ENCODE results near the gene APBA2. TPM values are rescaled to one million over a fixed set of nuclear protein-coding genes. Genes with fewer than 3 reads are reported as not detected.
A peak's percentile ranks its signal among the peaks of the same experiment; 100 is the strongest.
"Not testable (repeated sequence)": the region's sequence is repeated elsewhere in the genome, so short reads cannot be mapped to it uniquely, and the experiment has no call there.

APBA2 gene
- total RNA-seq, 1 donor from 2014 or later = 25.2 TPM

GRCh38 chr15:29034593-29035335 lies 149.0 kb downstream of the APBA2 start:
- no peak for DNase-seq (ENCODE audit: low read depth in 2 of 2)

- DNase-seq (ENCODE audit: low read depth in 2 of 2) = no peak
Measured at GRCh38 chr15:29035336-29036285, 149.8 kb downstream of the APBA2 start.

- DNase-seq (ENCODE audit: low read depth in 2 of 2) = peak; percentile 12 to 27
Measured at GRCh38 chr15:29037997-29038705, 152.4 kb downstream of the APBA2 start.

DNA sequence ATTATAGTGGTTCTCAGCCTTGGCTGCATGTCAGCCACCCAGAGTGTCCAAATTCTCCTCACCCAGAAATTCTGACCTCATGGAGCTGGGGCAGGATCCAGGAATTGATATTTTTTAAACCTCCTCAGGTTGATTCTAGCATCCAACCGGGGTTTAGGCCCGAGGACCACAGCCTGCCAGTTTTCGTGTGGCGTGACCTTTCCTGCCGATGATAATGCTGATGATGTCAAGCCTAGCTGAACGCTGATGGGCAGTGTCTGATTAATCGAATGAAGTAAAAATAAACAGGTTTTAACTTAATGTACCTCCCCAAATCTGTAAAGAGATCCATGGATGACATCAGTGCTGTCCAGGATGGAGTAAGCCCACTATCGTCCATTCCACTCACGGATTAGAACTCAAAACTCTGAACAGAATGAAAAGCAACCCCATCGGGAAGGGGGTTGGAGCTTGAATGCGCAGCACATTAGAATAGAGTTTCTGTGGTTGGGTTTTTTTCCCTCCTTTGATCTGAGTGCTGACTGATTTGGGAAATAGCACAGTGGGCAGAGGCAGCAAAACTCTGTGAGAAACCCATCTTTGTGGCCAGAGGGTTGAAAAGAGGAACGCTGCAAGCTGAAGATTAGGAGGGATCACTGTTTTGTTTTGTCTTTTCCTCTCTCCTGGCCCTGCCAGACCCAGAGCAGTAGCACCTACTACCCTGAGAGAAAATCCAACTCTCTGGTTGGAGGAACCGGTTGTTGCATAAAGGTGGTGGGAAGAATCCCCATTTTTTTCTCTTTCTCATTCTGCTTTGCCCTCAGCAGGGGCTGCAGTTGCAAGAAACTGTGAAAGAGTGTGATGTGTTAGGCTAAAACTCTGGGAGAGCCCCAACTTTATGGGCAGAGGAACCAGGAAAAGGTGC lies 153.9 kb downstream of the APBA2 start:
- DNase-seq (ENCODE audit: low read depth in 2 of 2) = no peak

DNA sequence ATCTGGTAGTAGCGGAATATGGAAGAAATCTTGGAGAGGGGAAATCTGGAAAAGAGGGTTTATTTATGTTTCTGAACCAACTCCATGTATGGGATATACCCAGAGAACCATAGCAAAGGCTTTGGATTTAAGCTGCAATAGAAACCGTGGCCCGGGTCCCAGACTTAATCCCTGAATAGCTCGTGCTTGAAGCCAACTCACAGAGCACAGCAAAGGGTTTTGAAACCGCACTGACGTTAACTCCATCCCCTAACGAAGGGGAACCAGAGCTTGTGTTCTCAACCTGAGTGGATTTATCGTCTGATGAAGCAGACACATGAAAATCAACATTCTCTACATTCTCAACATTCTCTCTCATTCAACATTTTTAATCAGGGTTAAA lies 154.6 kb downstream of the APBA2 start:
- no peak for DNase-seq (ENCODE audit: low read depth in 2 of 2)

DNA sequence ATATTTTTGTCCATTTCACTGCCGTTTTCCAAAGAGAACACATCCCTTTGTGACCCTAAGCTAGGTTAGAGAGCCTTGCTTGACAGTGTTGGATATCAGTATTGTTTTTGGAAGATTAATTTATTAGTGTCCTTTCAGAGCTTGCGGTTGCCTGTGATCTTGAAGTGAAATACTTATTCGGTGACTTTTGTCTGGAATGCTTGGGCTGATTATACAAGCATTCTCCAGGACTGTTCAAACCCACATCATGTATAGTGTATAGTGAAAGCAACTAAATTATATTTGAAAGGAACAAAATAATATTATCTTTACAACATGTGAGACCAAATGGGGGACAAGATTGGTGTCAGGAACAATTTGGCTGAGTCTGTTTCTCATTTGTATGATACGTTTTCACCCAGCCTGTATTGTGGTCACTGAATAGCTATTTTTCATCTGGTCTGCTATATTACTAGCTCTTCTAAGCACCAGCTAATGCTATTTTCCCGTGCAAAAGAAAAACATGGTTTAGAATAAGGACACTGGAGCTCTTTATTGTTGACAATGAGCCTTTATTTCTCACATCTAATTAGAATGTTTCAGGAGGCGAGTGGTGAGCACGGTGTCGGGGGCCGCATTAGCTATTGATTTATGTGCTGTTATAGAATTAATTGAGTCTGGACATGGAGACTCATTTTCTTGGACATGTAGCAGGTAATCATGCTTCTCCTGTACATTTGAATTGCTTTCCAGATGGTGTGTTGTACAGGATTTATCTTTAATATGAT lies 158.1 kb downstream of the APBA2 start:
- DNase-seq (ENCODE audit: low read depth in 2 of 2) = no peak

DNA sequence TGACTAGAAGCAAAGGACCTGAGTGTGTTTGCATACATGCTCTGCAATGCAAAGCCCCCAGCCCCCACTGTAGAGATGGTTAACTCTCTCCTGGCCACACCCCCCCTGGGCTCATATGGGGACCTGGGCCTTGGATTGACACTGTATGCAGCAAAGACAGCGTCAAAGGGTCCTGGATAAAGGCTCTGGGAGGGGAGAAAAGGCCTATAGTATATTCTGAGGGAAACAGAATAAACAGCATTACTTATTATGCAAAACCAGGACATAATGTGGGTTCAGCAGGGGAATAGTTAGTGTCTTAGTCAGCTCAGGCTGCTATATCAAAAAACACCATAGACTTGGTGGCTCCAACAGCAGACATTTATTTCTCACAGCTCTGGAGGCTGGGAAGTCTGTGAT lies 158.7 kb downstream of the APBA2 start:
- DNase-seq (ENCODE audit: low read depth in 2 of 2) = no peak

- not testable (repeated sequence) for DNase-seq (ENCODE audit: low read depth in 2 of 2)
Measured at GRCh38 chr15:29045161-29045560, 159.4 kb downstream of the APBA2 start.

DNA sequence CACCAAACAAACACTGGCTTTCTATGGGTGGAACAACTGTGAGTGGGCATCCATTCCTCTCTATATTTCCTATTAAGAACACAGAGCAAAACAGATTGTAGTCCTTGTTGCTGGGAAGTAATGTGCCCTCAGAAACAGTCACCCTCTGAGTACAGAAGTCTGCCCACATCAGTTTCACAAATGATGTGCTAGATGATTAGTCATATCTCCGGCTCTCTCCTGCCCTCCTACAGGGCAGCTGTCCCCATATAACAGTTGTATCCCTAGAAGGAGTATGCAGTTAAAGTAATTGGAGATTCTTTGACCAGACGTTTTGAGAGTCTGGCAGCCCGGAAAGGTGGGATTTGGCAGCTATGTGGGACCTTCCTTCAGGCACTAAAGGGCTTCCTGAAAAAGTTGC lies 159.9 kb downstream of the APBA2 start:
- DNase-seq (ENCODE audit: low read depth in 2 of 2) = peak in 1 of 2 donors; percentile 34

- no peak for DNase-seq (ENCODE audit: low read depth in 2 of 2)
Measured at GRCh38 chr15:29046281-29046810, 160.6 kb downstream of the APBA2 start.

DNA sequence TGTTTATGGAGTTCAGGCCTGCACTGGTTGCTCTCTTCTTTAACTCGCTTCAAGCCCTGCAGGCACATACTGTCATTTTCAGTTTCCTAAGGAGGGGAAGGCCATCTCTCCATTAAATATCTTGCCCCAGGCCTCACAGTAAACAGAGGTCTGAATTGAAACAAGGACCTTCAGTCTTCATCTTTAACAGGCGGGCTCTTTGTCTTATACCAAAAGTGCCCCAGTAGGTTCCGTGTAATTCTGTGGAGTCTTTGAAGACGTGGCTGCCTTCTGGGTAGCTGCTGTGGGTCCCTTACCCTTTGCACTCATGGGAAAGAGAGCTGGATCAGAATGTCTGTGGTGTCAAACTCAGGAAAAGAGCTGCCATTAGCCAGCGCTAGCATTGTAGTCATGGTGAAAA lies 161.2 kb downstream of the APBA2 start:
- no peak for DNase-seq (ENCODE audit: low read depth in 2 of 2)

DNA sequence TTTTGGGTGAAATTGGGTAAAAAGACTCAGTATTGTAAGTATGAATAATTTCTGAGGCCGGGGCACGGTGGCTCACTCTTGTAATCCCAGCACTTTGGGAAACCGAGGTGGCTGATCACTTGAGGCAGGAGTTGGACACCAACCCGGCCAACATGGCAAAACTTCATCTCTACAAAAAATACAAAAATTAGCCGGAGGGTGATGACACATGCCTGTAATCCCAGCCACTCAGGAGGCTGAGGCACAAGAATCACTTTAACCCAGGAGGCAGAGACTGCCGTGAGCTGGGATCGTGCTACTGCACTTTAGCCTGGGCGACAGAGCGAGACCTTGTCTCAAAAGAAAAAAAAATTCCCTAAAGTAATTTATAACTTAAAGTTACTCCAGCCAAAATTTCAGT lies 162.2 kb downstream of the APBA2 start:
- no peak for DNase-seq (ENCODE audit: low read depth in 2 of 2)

DNA sequence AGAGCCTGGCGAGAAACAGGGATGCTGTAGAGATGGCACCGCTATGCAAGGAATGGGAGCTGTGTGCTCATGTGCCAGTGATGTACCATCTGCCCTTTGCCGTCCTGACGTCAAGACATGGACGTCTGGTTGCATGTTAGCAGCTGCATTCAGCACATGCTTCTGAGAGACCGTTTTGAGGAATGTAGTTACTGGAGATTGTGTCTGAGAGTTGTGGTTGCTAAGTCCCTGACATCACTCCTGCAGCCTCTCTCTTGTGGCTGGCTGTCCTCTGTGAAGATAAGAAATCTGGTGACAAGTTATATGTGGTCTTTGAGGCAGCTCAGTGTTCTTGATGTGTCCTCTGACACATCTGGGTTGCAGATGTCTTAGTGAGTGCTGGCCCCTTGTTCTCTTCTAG lies 165.1 kb downstream of the APBA2 start:
- no peak for DNase-seq (ENCODE audit: low read depth in 2 of 2)

DNA sequence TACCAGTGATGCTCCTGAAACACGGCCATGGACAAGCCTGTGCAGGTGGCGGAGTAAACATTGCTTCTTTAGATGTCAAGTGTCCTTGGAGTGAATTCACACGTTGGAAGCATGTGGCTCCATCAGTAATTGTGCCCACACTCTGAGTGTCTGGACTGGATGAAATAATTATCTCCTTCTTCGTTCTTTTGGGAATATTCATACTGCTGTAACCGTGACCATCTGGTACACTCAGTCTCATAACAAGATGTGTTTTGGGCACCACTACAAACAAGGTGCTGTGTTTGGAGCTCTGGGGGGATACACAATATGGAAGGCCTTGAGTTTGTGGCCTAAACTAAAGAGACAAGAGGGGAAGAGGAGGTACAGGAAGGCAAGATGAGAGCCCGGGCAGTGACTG lies 165.6 kb downstream of the APBA2 start:
- no peak for DNase-seq (ENCODE audit: low read depth in 2 of 2)

- no peak for DNase-seq (ENCODE audit: low read depth in 2 of 2)
Measured at GRCh38 chr15:29053006-29053405, 167.2 kb downstream of the APBA2 start.

- no peak for DNase-seq (ENCODE audit: low read depth in 2 of 2)
Measured at GRCh38 chr15:29053661-29054131, 167.9 kb downstream of the APBA2 start.

GRCh38 chr15:29054171-29055045 lies 168.6 kb downstream of the APBA2 start:
- no peak for DNase-seq (ENCODE audit: low read depth in 2 of 2)

- DNase-seq (ENCODE audit: low read depth in 2 of 2) = no peak
Measured at GRCh38 chr15:29055876-29056275, 170.1 kb downstream of the APBA2 start.
